A549 (cell line): Measurements from ENCODE around the gene RPTOR. TPM values are rescaled to one million over a fixed set of nuclear protein-coding genes. Genes with fewer than 3 reads are reported as not detected.

ENCODE experiments used
- ATAC-seq, 2 experiments: fragments of 200-7000 bp in 1 of 2; fragments of >200 bp in 1 of 2; cut with Nextera tagmentation in 1 of 2; cut with Tn5 transposase in 1 of 2; 3 replicates each; pipeline versions ENCODE4 v1.8.0 to v1.9.1; 2018 to 2020; ENCODE audit warnings: mild to moderate bottlenecking in 1 of 2, moderate library complexity in 1 of 2
- CTCF ChIA-PET: fragments of 300-600 bp; sonication (Branson Sonifier 250); formaldehyde crosslinking; extraction: SDS; loops from one replicate; lab custom pipeline; 2021; ENCODE audit warnings: antibody characterized with exemption, inconsistent platforms; lab: Yijun Ruan, JAX
- POLR2A ChIA-PET: fragments of 350-600 bp; formaldehyde crosslinking; extraction: SDS; loops from one replicate; lab custom pipeline; 2021; ENCODE audit warnings: antibody characterized with exemption, inconsistent platforms; lab: Yijun Ruan, JAX
- DNase-seq, 2 experiments: peaks; one replicate each; pipeline versions ENCODE4 v3.0.0 to v3.0.0-alpha.2; 2011 to 2016; ENCODE audit warnings: low read depth in 1 of 2, low spot score in 1 of 2
- FAIRE-seq: peaks from 2 replicates; lab custom pipeline; 2011; peaks lifted over from hg19 to GRCh38; lab: Jason Lieb, UNC
- H3K27ac ChIP-seq, 2 experiments: fragments of >200 bp; sonication (Bioruptor Twin); formaldehyde crosslinking; 3 replicates each; pipeline ENCODE4 v1.5.1; 2016 to 2017
- H3K4me1 ChIP-seq: fragments of >200 bp; sonication (Bioruptor Twin); formaldehyde crosslinking; 3 replicates; pipeline ENCODE4 v1.6.1; 2016
- H3K4me2 ChIP-seq: fragments of >200 bp; sonication (Bioruptor Twin); formaldehyde crosslinking; 3 replicates; pipeline ENCODE4 v1.6.1; 2016
- H3K4me3 ChIP-seq: fragments of >200 bp; sonication (Bioruptor Twin); formaldehyde crosslinking; 3 replicates; pipeline ENCODE4 v1.5.1; 2016
- H3K9me3 ChIP-seq: fragments of >200 bp; sonication (Bioruptor Twin); formaldehyde crosslinking; 3 replicates; pipeline ENCODE4 v1.6.1; 2016
- BCL3 ChIP-seq: fragments of >200 bp; sonication (Bioruptor Twin); formaldehyde crosslinking; IDR thresholded peaks from 3 replicates; pipeline ENCODE4 v1.6.1; 2016
- BHLHE40 ChIP-seq: IDR thresholded peaks from 2 replicates; pipeline ENCODE4 v1.6.1; 2012; ENCODE audit warnings: low read depth, low read length, inconsistent platforms
- CBX2 ChIP-seq: fragments of 200-600 bp; sonication (generic); IDR thresholded peaks from 2 replicates; pipeline ENCODE4 v1.6.1; 2016; ENCODE audit warnings: low read depth, mild to moderate bottlenecking, borderline replicate concordance
- CHD2 ChIP-seq: fragments of 150-350 bp; IDR thresholded peaks from 2 replicates; pipeline ENCODE4 v1.6.1; 2014; ENCODE audit warnings: low read length; ENCODE audit not compliant: partially characterized antibody
- CHD4 ChIP-seq: fragments of 200-600 bp; sonication (generic); IDR thresholded peaks from 2 replicates; pipeline ENCODE4 v1.6.1; 2016; ENCODE audit warnings: antibody characterized with exemption, mild to moderate bottlenecking, borderline replicate concordance
- EHF ChIP-seq: fragments of 250-450 bp; sonication (Bioruptor Pico); IDR thresholded peaks from 2 replicates; pipeline ENCODE4 v1.5.0; 2020; ENCODE audit warnings: mild to moderate bottlenecking
- ESRRA ChIP-seq: fragments of 150-350 bp; IDR thresholded peaks from 2 replicates; pipeline ENCODE4 v1.6.1; 2014; ENCODE audit warnings: mild to moderate bottlenecking, low read length, borderline replicate concordance
- FOSB ChIP-seq: fragments of 250-450 bp; sonication (Bioruptor Pico); IDR thresholded peaks from 2 replicates; pipeline ENCODE4 v1.5.0; 2020; ENCODE audit warnings: mild to moderate bottlenecking, moderate library complexity
- FOSL2 ChIP-seq, 2 experiments: fragments of 450-650 bp in 1 of 2; fragments of >200 bp in 1 of 2; sonication (Bioruptor Twin) in 1 of 2; formaldehyde crosslinking; IDR thresholded peaks; 2 replicates each; pipeline versions ENCODE4 v1.5.0 to v1.6.1; 2016 to 2020; ENCODE audit warnings: mild to moderate bottlenecking in 1 of 2, moderate library complexity in 1 of 2
- FOXS1 ChIP-seq: fragments of 250-450 bp; sonication (Bioruptor Pico); IDR thresholded peaks from 2 replicates; pipeline ENCODE4 v1.5.0; 2020; ENCODE audit warnings: mild to moderate bottlenecking, moderate library complexity
- HEYL ChIP-seq: fragments of 250-450 bp; sonication (Bioruptor Pico); IDR thresholded peaks from 2 replicates; pipeline ENCODE4 v1.8.0; 2021; ENCODE audit warnings: mild to moderate bottlenecking, moderate library complexity
- HOXA7 ChIP-seq: fragments of 250-450 bp; sonication (Bioruptor Pico); IDR thresholded peaks from 2 replicates; pipeline ENCODE4 v1.5.0; 2020; ENCODE audit warnings: mild to moderate bottlenecking, moderate library complexity
- HOXB13 ChIP-seq: fragments of 250-450 bp; sonication (Bioruptor Pico); IDR thresholded peaks from 2 replicates; pipeline ENCODE4 v1.5.0; 2020; ENCODE audit warnings: low read depth, mild to moderate bottlenecking, moderate library complexity
- KDM5A ChIP-seq: fragments of 200-600 bp; sonication (generic); IDR thresholded peaks from 2 replicates; pipeline ENCODE4 v1.6.1; 2016; ENCODE audit warnings: antibody characterized with exemption, mild to moderate bottlenecking
- MAX ChIP-seq: IDR thresholded peaks from 2 replicates; pipeline ENCODE4 v1.6.1; 2012
- MAZ ChIP-seq: fragments of 150-350 bp; IDR thresholded peaks from 2 replicates; pipeline ENCODE4 v1.6.1; 2014; ENCODE audit warnings: antibody characterized with exemption, low read depth, low read length, borderline replicate concordance
- PHF8 ChIP-seq: fragments of 200-600 bp; sonication (generic); IDR thresholded peaks from 2 replicates; pipeline ENCODE4 v1.6.1; 2016; ENCODE audit warnings: low read depth, mild to moderate bottlenecking, antibody characterized with exemption, moderate library complexity, borderline replicate concordance
- POLR2AphosphoS2 ChIP-seq: conservative IDR thresholded peaks from 2 replicates; pipeline ENCODE4 v1.6.1; 2012; ENCODE audit warnings: low read length, improper control_type of control experiment, inconsistent platforms
- RCOR1 ChIP-seq: fragments of 150-350 bp; IDR thresholded peaks from 2 replicates; pipeline ENCODE4 v1.6.1; 2014; ENCODE audit warnings: antibody characterized with exemption, low read length, low read depth
- SREBF2 ChIP-seq: fragments of 450-650 bp; IDR thresholded peaks from 2 replicates; pipeline ENCODE4 v1.6.1; 2014; ENCODE audit warnings: mild to moderate bottlenecking, moderate library complexity
- TFCP2L1 ChIP-seq: fragments of 250-450 bp; sonication (Bioruptor Pico); IDR thresholded peaks from 2 replicates; pipeline ENCODE4 v1.5.0; 2021; ENCODE audit warnings: mild to moderate bottlenecking
- TP53 ChIP-seq: fragments of 250-450 bp; sonication (Bioruptor Pico); IDR thresholded peaks from 2 replicates; pipeline ENCODE4 v1.5.0; 2021; ENCODE audit warnings: mild to moderate bottlenecking, moderate library complexity
- ZFP36 ChIP-seq: fragments of 450-650 bp; IDR thresholded peaks from 2 replicates; pipeline ENCODE4 v1.6.1; 2014; ENCODE audit warnings: borderline replicate concordance; ENCODE audit not compliant: partially characterized antibody
- WGBS: methylation state at CpG from one replicate; pipeline ENCODE4 v1.1.6; 2017; ENCODE audit errors: missing lambda C conversion rate; 5-methylcytosine and 5-hydroxymethylcytosine counted together
- polyA plus RNA-seq, 4 experiments: library from polyadenylated mRNA; depleted of rRNA in 3 of 4; stranded (reverse); fragments of >200 nt; fragmentation: RNase III in 1 of 4; extraction: RNeasy Plus Mini Kit Qiagen cat#74134 plus additional on column Dnase treatment in 1 of 4; gene quantifications; 2 replicates in 3 of 4; 3 replicates in 1 of 4; pipeline ENCODE4 v1.2.3, GENCODE V29; 2011 to 2017
- TF ChIP-seq, protein P1 (sequence below): fragments of 150-350 bp; IDR thresholded peaks from 2 replicates; pipeline ENCODE4 v1.6.1; 2014; ENCODE audit warnings: low read depth, mild to moderate bottlenecking, low read length
- TF ChIP-seq, protein P2 (sequence below): IDR thresholded peaks from 2 replicates; pipeline ENCODE4 v1.6.1; 2012

RPTOR gene
- polyA plus RNA-seq, 2 of the 4 experiments (the other 2 are of a cell fraction) = 10.8 to 27.1 TPM

GRCh38 chr17:80785477-80786178 lies 241.0 kb downstream of the RPTOR start:
- H3K4me2 ChIP-seq = no peak overlapping the region
- TF ChIP-seq TP53 (CRISPR knock-in tag) (no peak), CHD4 (no peak), FOSB (CRISPR knock-in tag) (no peak), RCOR1 (no peak), ZFP36 (no peak), EHF (CRISPR knock-in tag) (no peak), ESRRA (no peak)
- DNase-seq (no peak), ATAC-seq (no peak), FAIRE-seq (no peak)
- WGBS = 94% methylated on average over 19 of the region's 19 CpGs
- no peak overlapping the region for H3K27ac ChIP-seq
- POLR2A ChIA-PET = no interaction called here
- H3K4me3 ChIP-seq = no peak overlapping the region
- H3K9me3 ChIP-seq = peaks cover 7% of the 10 kb centered on the region; the same call in 1 of the 3 replicates
- peaks cover 42% of the 10 kb centered on the region for H3K4me1 ChIP-seq
- CTCF ChIA-PET = interaction anchor here (0.6 to 1.2 kb wide), 2 partner anchors 73 to 113 kb away, joined by 3 read pairs; no protein-coding TSS in a partner anchor

GRCh38 chr17:80786470-80786869 lies 241.8 kb downstream of the RPTOR start:
- ATAC-seq (no peak), FAIRE-seq (no peak), DNase-seq (no peak)
- peaks cover 51% of the 10 kb centered on the region for H3K4me1 ChIP-seq
- WGBS = 95% methylated on average over 9 of the region's 9 CpGs
- CTCF ChIA-PET = no interaction called here
- no peak overlapping the region for H3K4me2 ChIP-seq
- no peak overlapping the region for H3K27ac ChIP-seq
- H3K9me3 ChIP-seq = peaks cover 7% of the 10 kb centered on the region; the same call in 1 of the 3 replicates
- no peak overlapping the region for H3K4me3 ChIP-seq
- POLR2A ChIA-PET = interaction anchor here (1.0 kb wide), 1 partner anchor 100 kb away, joined by 3 read pairs; no protein-coding TSS in a partner anchor
- no peak for TF ChIP-seq FOXS1
- no peak for TF ChIP-seq BHLHE40
- TF ChIP-seq HEYL (CRISPR knock-in tag) = no peak
- TF ChIP-seq HOXB13 = no peak
- TF ChIP-seq POLR2AphosphoS2 = no peak
- no peak for TF ChIP-seq SREBF2
- TF ChIP-seq BCL3 = no peak
- no peak for TF ChIP-seq CHD4
- no peak for TF ChIP-seq CBX2
- TF ChIP-seq TP53 (CRISPR knock-in tag) = no peak
- TF ChIP-seq, protein P1, sequence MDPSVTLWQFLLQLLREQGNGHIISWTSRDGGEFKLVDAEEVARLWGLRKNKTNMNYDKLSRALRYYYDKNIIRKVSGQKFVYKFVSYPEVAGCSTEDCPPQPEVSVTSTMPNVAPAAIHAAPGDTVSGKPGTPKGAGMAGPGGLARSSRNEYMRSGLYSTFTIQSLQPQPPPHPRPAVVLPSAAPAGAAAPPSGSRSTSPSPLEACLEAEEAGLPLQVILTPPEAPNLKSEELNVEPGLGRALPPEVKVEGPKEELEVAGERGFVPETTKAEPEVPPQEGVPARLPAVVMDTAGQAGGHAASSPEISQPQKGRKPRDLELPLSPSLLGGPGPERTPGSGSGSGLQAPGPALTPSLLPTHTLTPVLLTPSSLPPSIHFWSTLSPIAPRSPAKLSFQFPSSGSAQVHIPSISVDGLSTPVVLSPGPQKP = no peak
- no peak for TF ChIP-seq KDM5A
- TF ChIP-seq MAX = no peak
- no peak for TF ChIP-seq MAZ
- TF ChIP-seq PHF8 = no peak

GRCh38 chr17:80786887-80787286 lies 242.2 kb downstream of the RPTOR start:
- peaks cover 7% of the 10 kb centered on the region; the same call in 1 of the 3 replicates for H3K9me3 ChIP-seq
- DNase-seq (no peak), ATAC-seq (no peak), FAIRE-seq (no peak)
- TF ChIP-seq FOSB (CRISPR knock-in tag) = no peak
- no peak for TF ChIP-seq CHD2
- no peak for TF ChIP-seq FOSL2 (IDR thresholded peaks at IDR 0.05)
- TF ChIP-seq FOSL2 (CRISPR knock-in tag; IDR thresholded peaks at IDR 0.05) = no peak
- no peak for TF ChIP-seq TFCP2L1
- no peak for TF ChIP-seq HOXB13
- TF ChIP-seq POLR2AphosphoS2 = no peak
- TF ChIP-seq, protein P2, sequence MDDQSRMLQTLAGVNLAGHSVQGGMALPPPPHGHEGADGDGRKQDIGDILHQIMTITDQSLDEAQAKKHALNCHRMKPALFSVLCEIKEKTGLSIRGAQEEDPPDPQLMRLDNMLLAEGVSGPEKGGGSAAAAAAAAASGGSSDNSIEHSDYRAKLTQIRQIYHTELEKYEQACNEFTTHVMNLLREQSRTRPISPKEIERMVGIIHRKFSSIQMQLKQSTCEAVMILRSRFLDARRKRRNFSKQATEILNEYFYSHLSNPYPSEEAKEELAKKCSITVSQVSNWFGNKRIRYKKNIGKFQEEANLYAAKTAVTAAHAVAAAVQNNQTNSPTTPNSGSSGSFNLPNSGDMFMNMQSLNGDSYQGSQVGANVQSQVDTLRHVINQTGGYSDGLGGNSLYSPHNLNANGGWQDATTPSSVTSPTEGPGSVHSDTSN = no peak
- TF ChIP-seq TP53 (CRISPR knock-in tag) = no peak
- TF ChIP-seq HOXA7 (CRISPR knock-in tag) = no peak
- H3K4me1 ChIP-seq = peaks cover 55% of the 10 kb centered on the region
- WGBS = 91% methylated on average over 8 of the region's 8 CpGs
- H3K27ac ChIP-seq = no peak overlapping the region
- H3K4me3 ChIP-seq = no peak overlapping the region
- no peak overlapping the region for H3K4me2 ChIP-seq
- ChIA-PET CTCF (no interaction called here), POLR2A (interaction anchor here (1.0 kb wide), 1 partner anchor 100 kb away, joined by 3 read pairs; no protein-coding TSS in a partner anchor)
